Heart right ventricle (tissue), 16 donors: ENCODE measurements around the gene PAPLN. TPM values are rescaled to one million over a fixed set of nuclear protein-coding genes. Genes with fewer than 3 reads are reported as not detected.

Experiments used
- ATAC-seq, 8 donors: fragments of 200-7000 bp; cut with Tn5 transposase; one replicate each; pipeline ENCODE4 v1.9.1; 2020; ENCODE audit warnings: mild to moderate bottlenecking in 8 of 8, moderate library complexity in 8 of 8, moderate number of reproducible peaks in 1 of 8
- DNase-seq, 2 donors: peaks; one replicate each; pipeline ENCODE4 v3.0.0-alpha.2; 2020
- H3K27ac ChIP-seq, 10 donors: fragments of 200-600 bp; sonication (generic) in 2 of 10; one replicate each; pipeline versions ENCODE4 v1.5.0 to v1.8.0; 2020 to 2022; ENCODE audit warnings: mild to moderate bottlenecking in 3 of 10
- H3K27me3 ChIP-seq, 7 donors: fragments of 200-600 bp; one replicate each; pipeline ENCODE4 v1.8.0; 2021 to 2022; ENCODE audit warnings: mild to moderate bottlenecking in 2 of 7
- H3K36me3 ChIP-seq, 9 donors: fragments of 200-600 bp; sonication (generic) in 1 of 9; one replicate each; pipeline versions ENCODE4 v1.5.0 to v1.8.0; 2020 to 2022; ENCODE audit warnings: mild to moderate bottlenecking in 2 of 9
- H3K4me1 ChIP-seq, 9 donors: fragments of 200-600 bp; sonication (generic) in 1 of 9; one replicate each; pipeline versions ENCODE4 v1.5.0 to v1.8.0; 2020 to 2022; ENCODE audit warnings: mild to moderate bottlenecking in 4 of 9
- H3K4me3 ChIP-seq, 10 donors: fragments of 200-600 bp; sonication (generic) in 2 of 10; one replicate each; pipeline versions ENCODE4 v1.5.0 to v1.8.0; 2020 to 2022; ENCODE audit warnings: mild to moderate bottlenecking in 7 of 10, moderate library complexity in 2 of 10
- H3K9me3 ChIP-seq, 11 donors: fragments of 200-600 bp in 10 of 11; sonication (generic) in 2 of 11; one replicate each; pipeline versions ENCODE4 v1.5.0 to v1.8.0; 2013 to 2022; ENCODE audit warnings: mild to moderate bottlenecking in 2 of 11, control low read depth in 1 of 11, moderate library complexity in 1 of 11
- CTCF ChIP-seq, 9 donors: fragments of 200-600 bp; sonication (generic) in 2 of 9; IDR thresholded peaks; one replicate each; pipeline versions ENCODE4 v1.5.0 to v1.8.0; 2021 to 2022; ENCODE audit warnings: antibody characterized with exemption in 9 of 9, mild to moderate bottlenecking in 5 of 9, moderate library complexity in 1 of 9
- WGBS, 2 donors: extraction: QIAGEN DNeasy Blood & Tissue Kit; methylation state at CpG; one replicate each; pipeline ENCODE4 v1.1.7; 2013; ENCODE audit warnings: inconsistent platforms in 1 of 2; 5-methylcytosine and 5-hydroxymethylcytosine counted together
- intact Hi-C, 10 donors: fragments of 100-400 bp; cut with DNase I; formaldehyde crosslinking; loops; one replicate each; pipeline versions ENCODE4 v1.11.1 to v1.14.2; 2022
- polyA plus RNA-seq, 2 donors: library from polyadenylated mRNA; stranded (reverse); fragments of 200-250 nt; gene quantifications; one replicate each; pipeline ENCODE4 v1.2.3, GENCODE V29; 2013
- total RNA-seq, 10 donors: library from RNA; stranded (reverse); fragmentation: NEBNext Ultra II Directional in 3 of 10; extraction: Animal tissue kit (Norgen Biotek cat#: 25700) in 3 of 10; gene quantifications; one replicate each; pipeline versions ENCODE4 v1.2.1 to v1.2.4, GENCODE V29; 2021 to 2023
- donor health status: Arrhythmogenic right ventricular cardiomyopathy.
- donor health status: ischemic (EF 13 %, LVEDD 7.1; RV severe dilation, severe dysfunction).
- donor health status: healthy with polysubstance abuse.
- donor health status: DM: no; HTN: yes; CAD: no.
- donor health status: DM: no; HTN: no; CAD: no.
- donor health status: ischemic (EF 25% LVEDD 6.9; RV normal size, moderate dysfunction).
- donor health status: ischemic (EF 25% LVEDD 5.7; RV mildly dilated, moderate dysfunction).
- donor health status: healthy.
- donor health status: DM: yes; HTN: yes; CAD: no.
- donor health status: Ischemic cardiomyopathy.
- donor health status: ischemic (EF 35%, LVEDD 5.7; RV mildly dilated, moderate dysfunction).
- donor health status: nonischemic (EF 11% LVEDD 7.7; RV severe dilation, severe dysfunction).
- donor health status: DM: yes; HTN: yes; CAD: no.
- donor health status: PGD.
- donor health status: ischemic (EF 29% LVEDD 5.4; RV normal size, mild dysfunction).
- donor health status: nonischemic (EF 23%, LVEDD 6.1; RV moderate dilation, normal function).

PAPLN gene
- total and polyA plus RNA-seq, 12 donors: 0.64 to 4.1 (median 1.8) TPM

- Histone ChIP-seq H3K27me3 (peaks cover 0 to 3% (median 0%) of the 10 kb centered on the region in 7 donors), H3K9me3 (no peaks in the 10 kb centered on the region), H3K36me3 (no peaks in the 10 kb centered on the region), H3K4me3 (no peak overlapping the region), H3K27ac (no peak overlapping the region), H3K4me1 (no peaks in the 10 kb centered on the region)
- TF ChIP-seq CTCF (IDR thresholded peaks at IDR 0.05): no peak
- intact Hi-C loops: no loop called here
- WGBS, 2 donors: 89 to 90% methylated on average over 4 of the region's 4 CpGs
- ATAC-seq: no peak
- DNase-seq: no peak
These were observed 20.8 kb downstream of the PAPLN start for GRCh38 chr14:73258076-73258475.

DNA sequence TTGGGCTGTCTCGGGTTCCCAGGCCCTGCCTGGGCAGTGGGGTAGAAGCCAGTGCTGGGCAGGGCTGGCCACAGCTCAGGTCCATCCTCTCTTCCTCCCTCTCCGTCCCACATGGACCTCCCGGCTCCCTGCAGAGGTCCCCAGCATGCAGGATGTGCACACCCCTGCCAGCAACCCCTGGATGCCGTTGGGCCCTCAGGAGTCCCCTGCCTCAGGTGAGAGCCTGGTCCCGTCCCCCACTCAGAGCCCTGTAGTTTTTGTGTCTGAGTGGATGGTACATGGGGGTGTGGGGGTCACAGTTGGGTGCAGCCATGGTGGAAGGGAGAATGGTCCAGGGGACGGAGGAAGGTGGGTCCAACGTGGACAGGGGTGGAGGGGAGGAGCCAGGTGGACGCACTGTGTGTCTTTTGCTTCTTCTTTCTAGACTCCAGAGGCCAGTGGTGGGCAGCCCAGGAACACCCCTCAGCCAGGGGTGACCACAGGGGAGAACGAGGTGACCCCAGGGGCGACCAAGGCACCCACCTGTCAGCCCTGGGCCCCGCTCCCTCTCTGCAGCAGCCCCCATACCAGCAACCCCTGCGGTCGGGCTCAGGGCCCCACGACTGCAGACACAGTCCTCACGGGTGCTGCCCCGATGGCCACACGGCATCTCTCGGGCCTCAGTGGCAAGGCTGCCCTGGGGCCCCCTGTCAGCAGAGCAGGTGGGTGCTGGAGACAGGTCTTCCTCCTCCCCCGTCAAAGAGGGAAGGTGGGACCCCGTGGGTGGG is 21.7 kb downstream of the PAPLN start:
- no peak for DNase-seq
- H3K27ac ChIP-seq: no peak overlapping the region
- no peaks in the 10 kb centered on the region for H3K4me1 ChIP-seq
- H3K4me3 ChIP-seq: no peak overlapping the region
- no peaks in the 10 kb centered on the region for H3K9me3 ChIP-seq
- intact Hi-C loops: no loop called here
- 85 to 90% methylated on average over 20 of the region's 20 CpGs for WGBS, 2 donors
- ATAC-seq: peak in 1 of 8 donors; percentile 4
- H3K27me3 ChIP-seq: peaks cover 0 to 3% (median 0%) of the 10 kb centered on the region in 7 donors
- no peak for TF ChIP-seq CTCF (IDR thresholded peaks at IDR 0.05)
- no peaks in the 10 kb centered on the region for H3K36me3 ChIP-seq

DNA sequence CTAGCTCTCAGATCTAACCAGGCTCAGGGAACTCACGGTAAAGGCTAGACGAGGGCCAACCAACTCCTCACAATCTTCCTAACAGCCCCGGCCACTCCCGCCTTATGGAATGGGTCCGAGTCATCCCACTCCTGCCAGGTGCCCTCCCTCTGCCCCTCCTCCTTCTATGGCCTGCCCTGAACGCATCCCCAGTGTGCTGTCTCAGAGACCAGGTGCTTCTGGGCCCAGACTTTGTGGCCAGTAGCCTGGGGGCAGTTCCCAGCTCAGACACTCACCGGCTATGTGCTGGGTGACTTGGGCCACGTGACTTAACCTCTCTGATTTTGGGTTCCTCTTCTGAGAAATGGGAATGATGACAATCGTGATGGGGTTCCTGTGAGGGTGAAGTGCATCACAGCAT is 22.5 kb downstream of the PAPLN start:
- intact Hi-C loops: no loop called here
- Histone ChIP-seq H3K27ac (no peak overlapping the region), H3K27me3 (peaks cover 0 to 3% (median 0%) of the 10 kb centered on the region in 7 donors), H3K4me1 (no peaks in the 10 kb centered on the region), H3K4me3 (no peak overlapping the region), H3K9me3 (no peaks in the 10 kb centered on the region), H3K36me3 (no peaks in the 10 kb centered on the region)
- TF ChIP-seq CTCF (IDR thresholded peaks at IDR 0.05): no peak
- 83 to 88% methylated on average over 9 of the region's 9 CpGs for WGBS, 2 donors
- ATAC-seq: no peak
- no peak for DNase-seq

DNA sequence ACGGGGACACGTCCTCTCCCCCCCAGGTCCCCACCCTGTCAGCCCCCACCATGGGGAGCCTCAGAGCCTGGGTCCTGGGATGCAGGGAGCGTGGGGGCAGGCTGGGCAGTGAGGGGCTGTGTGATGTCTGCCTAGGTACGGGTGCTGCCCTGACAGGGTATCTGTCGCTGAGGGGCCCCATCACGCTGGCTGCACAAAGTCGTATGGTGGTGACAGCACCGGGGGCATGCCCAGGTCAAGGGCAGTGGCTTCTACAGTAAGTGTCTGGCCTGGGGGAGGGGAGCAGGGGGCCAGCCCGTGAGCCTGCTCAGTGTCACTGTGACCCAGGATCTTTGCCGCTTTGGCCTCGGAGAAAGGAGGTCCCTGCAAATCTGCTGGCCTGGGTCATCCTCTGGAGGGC is 23.3 kb downstream of the PAPLN start:
- H3K36me3 ChIP-seq: no peaks in the 10 kb centered on the region
- DNase-seq (no peak), ATAC-seq (peak in 1 of 8 donors; percentile 6)
- TF ChIP-seq CTCF (IDR thresholded peaks at IDR 0.05): no peak
- no peaks in the 10 kb centered on the region for H3K4me1 ChIP-seq
- H3K9me3 ChIP-seq: no peaks in the 10 kb centered on the region
- 50 to 61% methylated on average over 11 of the region's 11 CpGs for WGBS, 2 donors
- H3K27ac ChIP-seq: no peak overlapping the region
- intact Hi-C loops: no loop called here
- H3K4me3 ChIP-seq: no peak overlapping the region
- peaks cover 0 to 3% (median 0%) of the 10 kb centered on the region in 7 donors for H3K27me3 ChIP-seq
